H1 (cell line): ENCODE measurements around the gene CELF4.

Source experiments
- BRCA1 ChIP-seq: IDR thresholded peaks from 2 replicates; pipeline ENCODE4 v1.6.1; 2012; ENCODE audit warnings: low read depth, low read length, improper control_type of control experiment
- CTCF ChIP-seq, 3 experiments: IDR thresholded peaks; 1 replicate in 2 of 3; 2 replicates in 1 of 3; pipeline versions ENCODE4 v1.5.1 to v1.6.1; 2011; ENCODE audit warnings: low read length in 3 of 3, mild to moderate bottlenecking in 3 of 3, inconsistent platforms in 2 of 3, low read depth in 1 of 3, moderate library complexity in 1 of 3; ENCODE audit not compliant: insufficient read depth in 1 of 3; ENCODE audit errors: control extremely low read depth in 1 of 3
- POLR2A ChIP-seq, 2 experiments: IDR thresholded peaks; 1 replicate in 1 of 2; 2 replicates in 1 of 2; pipeline ENCODE4 v1.6.1; 2011; ENCODE audit warnings: low read depth in 2 of 2, low read length in 2 of 2, mild to moderate bottlenecking in 2 of 2; ENCODE audit errors: control extremely low read depth in 1 of 2
- SAP30 ChIP-seq: fragments of 300-600 bp; sonication (generic); IDR thresholded peaks from 2 replicates; pipeline ENCODE4 v1.7.1; 2012; ENCODE audit warnings: low read length, moderate library complexity, mild to moderate bottlenecking, inconsistent platforms; ENCODE audit not compliant: insufficient read depth, insufficient replicate concordance
- SP2 ChIP-seq: IDR thresholded peaks from 2 replicates; pipeline ENCODE4 v1.6.1; 2012; ENCODE audit warnings: mild to moderate bottlenecking, low read length, inconsistent platforms
- SRF ChIP-seq: IDR thresholded peaks from 2 replicates; pipeline ENCODE4 v1.6.1; 2011; ENCODE audit warnings: mild to moderate bottlenecking, low read depth, low read length, moderate library complexity

GRCh38 chr18:37343542-37343851 is 222.1 kb downstream of the CELF4 start:
- TF ChIP-seq POLR2A (IDR thresholded peaks at IDR 0.05; ENCODE audit: control extremely low read depth in 1 of 2, low read depth in 2 of 2, low read length in 2 of 2) (no peak), SP2 (no peak), CTCF (IDR thresholded peaks at IDR 0.05; ENCODE audit: control extremely low read depth in 1 of 3, insufficient read depth in 1 of 3, low read depth in 1 of 3, low read length in 3 of 3) (no peak), BRCA1 (no peak), SAP30 (no peak), SRF (no peak)
